HG03558 (cell line): Measurements from ENCODE around the gene MED25.
A peak's percentile ranks its signal among the peaks of the same experiment; 100 is the strongest.

ENCODE experiments used
- ATAC-seq: cut with Tn5 transposase; IDR thresholded peaks from one replicate; pipeline ENCODE4 v1.9.1; 2021; ENCODE audit warnings: moderate number of reproducible peaks; ENCODE audit not compliant: unreplicated experiment; ENCODE audit errors: extremely low read depth

MED25 gene

DNA sequence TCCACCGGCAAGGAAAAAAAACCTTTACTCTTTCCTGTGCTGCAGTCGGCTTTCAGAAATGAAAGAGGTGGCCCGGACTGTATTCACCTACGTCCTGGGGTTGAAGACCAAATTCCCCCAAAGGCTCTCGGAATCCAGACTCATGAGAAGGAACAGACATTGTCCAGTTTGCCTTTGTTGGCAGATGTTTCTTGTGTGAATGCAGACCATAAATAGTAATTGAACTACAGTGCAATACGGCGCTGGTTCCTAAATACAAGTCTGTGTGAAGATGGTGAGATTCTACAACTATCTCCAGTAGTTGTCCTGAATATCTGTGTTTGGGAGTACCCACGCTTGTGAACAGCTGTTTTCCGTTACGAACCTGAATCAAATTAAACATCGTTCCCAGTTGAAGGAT lies 21.6 kb downstream of the MED25 start:
- ATAC-seq = no peak

- no peak for ATAC-seq
These were observed 22.2 kb downstream of the MED25 start for GRCh38 chr19:49840321-49840720.

- ATAC-seq = no peak
These were observed 22.7 kb downstream of the MED25 start for GRCh38 chr19:49840736-49841249.

- no peak for ATAC-seq
These were observed 25.2 kb downstream of the MED25 start for GRCh38 chr19:49843265-49843664.

GRCh38 chr19:49844138-49845095 lies 26.3 kb downstream of the MED25 start:
- ATAC-seq = no peak

- no peak for ATAC-seq
These were observed 27.3 kb downstream of the MED25 start for GRCh38 chr19:49845414-49845813.

DNA sequence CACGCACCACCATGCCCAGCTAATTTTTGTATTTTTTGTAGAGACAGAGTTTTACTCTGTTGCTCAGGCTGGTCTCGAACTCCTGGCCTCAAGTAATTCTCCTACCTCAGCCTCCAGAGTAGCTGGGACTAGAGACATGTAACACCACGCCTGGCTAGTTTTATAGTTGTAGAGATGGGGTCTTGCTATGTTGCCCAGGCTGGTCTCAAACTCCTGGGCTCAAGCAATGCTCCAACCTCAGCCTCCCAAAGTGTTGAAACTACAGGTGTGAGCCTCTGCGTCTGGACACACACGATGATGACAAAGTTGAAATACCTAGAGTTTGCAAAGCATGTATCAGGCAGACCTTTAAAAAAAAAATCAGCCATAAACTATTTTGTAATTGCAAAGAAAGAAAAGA lies 28.3 kb downstream of the MED25 start:
- ATAC-seq = no peak

GRCh38 chr19:49847731-49848696 lies 29.9 kb downstream of the MED25 start:
- ATAC-seq = no peak

DNA sequence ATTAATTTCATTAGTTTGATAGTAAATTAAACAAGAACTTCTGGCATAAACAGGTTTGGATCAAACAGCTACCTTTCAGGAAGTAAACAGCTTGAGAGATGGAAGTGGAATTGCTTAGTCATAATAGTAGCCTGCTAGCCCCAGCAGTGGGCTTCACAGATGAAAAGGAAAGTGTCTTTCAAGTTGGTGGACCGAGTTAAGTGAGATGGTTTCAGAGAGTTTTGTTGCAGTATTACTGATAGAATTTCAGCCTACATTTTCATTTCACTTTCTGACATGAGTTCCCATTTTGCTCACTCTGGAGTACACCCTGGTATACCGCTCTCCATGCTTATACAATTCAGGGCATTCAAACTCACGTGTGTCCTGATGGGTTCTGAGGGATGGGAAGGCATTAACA lies 30.8 kb downstream of the MED25 start:
- ATAC-seq = no peak

DNA sequence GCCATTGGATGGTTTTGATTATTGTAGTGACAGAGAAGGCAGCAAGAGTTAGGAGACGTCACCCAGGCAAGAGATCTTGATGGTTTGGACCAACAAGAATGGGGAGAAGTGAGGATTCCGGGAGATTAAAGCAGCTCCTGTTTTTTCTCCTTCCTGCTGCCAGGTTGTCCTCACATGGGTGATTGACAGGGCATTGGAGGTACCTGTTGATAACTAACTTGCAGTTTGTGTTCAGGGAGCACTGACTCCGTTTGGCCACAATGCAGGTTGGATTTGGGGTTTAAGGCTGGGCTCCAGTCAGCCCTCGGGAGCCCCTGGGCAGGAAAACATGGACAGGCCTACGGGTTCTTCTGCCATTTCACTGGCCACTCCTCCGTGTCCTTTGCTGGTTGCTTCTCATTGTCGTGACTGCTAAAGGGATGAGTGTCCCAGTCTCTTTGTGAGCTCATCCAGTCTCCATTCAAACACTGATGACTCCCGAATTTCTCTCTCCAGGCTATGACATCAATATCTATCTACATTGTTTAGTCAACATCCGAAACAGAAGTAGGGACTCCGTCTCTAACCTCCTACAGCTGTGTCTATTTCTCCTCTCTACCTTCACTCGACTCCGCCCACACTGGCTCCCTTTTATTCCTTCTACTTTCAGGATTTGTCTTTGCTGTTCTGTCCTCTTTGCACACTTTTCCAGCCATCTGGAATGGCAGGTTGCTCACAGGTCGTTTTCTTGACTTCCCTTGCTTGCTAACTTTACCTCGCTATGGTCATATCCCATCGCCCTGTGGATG lies 31.5 kb downstream of the MED25 start:
- no peak for ATAC-seq

DNA sequence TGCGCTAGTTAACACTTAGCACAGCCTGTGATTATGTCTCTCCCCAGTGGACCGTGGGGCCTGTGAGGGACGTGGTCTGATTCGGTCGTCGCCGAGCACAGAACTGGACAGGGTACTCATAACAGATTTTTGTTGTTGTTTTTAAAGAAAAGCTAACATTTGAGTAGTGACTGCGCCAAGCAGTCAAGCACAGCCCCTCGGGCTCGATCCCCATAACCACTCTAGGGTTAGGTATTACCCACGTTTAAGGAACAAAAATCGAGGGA lies 32.1 kb downstream of the MED25 start:
- no peak for ATAC-seq

- peak; percentile 32 for ATAC-seq
These were observed 32.6 kb downstream of the MED25 start, which contains the start of gene PTOV1 for GRCh38 chr19:49850487-49851342. Gene PTOV1 (plus strand): TSS chr19:49851159.

DNA sequence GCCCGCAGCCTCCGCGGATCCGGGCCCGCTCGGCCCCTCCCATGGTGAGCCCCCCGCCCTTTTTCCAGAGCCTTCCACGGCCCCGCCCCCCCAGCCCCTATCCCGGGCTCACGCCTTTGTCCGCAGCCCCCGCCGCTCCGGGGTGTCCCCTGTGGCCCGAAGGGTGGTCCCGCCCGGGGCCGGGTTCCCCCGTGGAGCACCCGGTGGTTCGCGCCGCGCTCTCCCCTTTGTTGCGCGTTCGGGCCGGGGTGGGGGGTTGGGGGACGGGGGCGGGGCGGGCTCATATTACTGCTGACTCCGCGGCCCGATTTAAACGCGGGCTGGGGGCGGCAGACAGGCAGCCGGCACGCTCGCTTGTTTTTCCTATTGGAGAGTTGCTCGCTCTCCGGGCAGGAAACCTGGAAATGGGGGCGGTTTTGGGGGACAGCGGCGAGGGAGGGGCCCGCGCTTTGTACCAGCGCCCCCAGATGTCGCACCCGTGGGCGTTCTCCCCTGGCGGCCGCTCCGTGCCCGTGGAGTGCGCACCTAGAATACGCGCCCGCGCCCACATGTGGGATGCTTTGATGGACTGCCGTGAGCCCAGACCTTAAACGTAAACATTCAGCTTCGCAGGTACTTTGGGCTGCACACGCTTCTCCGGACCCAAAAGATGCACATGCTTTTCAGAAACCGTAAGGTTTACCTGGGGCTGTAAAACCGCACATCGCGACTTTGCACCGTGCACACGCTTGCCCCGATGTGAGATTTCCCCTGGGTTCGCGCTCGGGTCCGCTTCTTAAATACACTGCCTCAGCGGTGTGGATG lies 33.6 kb downstream of the MED25 start:
- no peak for ATAC-seq

DNA sequence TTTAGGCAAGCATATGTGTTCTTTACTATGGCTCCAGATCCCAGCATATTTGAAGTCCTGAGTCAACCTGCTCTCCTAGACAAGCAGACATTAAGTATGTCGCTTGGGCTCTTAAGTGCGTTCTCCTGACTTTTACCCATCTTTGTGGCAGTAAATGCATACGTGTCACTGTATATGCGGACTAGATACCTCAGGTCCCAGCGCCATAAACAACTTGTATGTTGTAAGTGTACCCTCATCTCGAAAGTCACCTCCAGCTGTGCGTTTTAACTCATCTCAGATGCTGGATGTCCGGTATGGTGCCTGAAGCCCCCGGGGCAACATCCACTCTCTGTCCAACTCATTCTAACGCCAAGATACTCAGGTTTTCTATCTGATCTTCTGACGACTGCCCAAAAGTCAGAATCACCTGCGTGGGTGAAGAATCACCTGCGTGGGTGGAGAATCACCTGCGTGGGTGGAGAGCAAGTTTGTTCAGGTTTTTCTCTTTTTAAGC lies 34.6 kb downstream of the MED25 start:
- no peak for ATAC-seq

DNA sequence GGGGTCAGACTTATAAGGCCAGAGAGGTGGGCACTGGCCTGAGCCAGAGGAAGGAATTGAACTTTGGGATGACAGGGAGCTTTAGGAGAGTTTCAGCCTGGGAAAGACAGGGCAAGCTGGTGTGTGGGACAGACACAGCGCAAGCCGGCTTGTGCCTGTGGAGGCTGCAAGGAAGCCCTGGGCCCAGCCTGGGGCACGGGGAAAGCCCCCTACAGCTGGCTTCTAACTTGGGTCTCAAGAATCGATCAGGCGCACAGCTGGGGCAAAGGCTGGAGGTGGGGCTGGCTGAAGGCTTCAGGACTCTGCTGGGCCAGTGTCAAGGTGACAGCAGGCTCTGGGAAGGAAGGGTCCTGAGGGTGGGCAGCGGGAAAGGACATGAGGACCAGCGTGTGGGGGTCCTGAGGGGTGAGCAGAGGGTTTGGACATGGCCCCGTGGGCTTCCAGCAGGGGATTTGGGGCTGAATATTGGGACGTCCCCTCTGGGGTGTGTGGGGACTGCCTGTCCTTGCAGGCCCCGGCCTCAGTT lies 35.8 kb downstream of the MED25 start:
- no peak for ATAC-seq

GRCh38 chr19:49854378-49855263 lies 36.5 kb downstream of the MED25 start:
- no peak for ATAC-seq

- ATAC-seq = no peak
These were observed 37.2 kb downstream of the MED25 start for GRCh38 chr19:49855277-49855675.
